Natural killer cell treated with Interleukin-12 subunit alpha and Interleukin-12 subunit beta and Interleukin-15 and Interleukin-18, amount 100 ng/mL, for 72 hours (primary cell): Measurements from ENCODE around the gene CCDC178. TPM values are rescaled to one million over a fixed set of nuclear protein-coding genes. Genes with fewer than 3 reads are reported as not detected.
"Not testable (repeated sequence)": the region's sequence is repeated elsewhere in the genome, so short reads cannot be mapped to it uniquely, and the experiment has no call there.

Experiments used
- ATAC-seq, 2 donors: fragments of 150-1000 bp; cut with Tn5 transposase in 1 of 2; sonication (Bioruptor Pico), chemical (Tn5 transposase) in 1 of 2; 2 replicates each; pipeline ENCODE4 v1.10.0; 2021
- DNase-seq: peaks from one replicate; pipeline ENCODE4 v3.0.0; 2022; ENCODE audit warnings: low spot score
- H3K27ac Mint-ChIP-seq, 2 donors: 1 replicate in 1 of 2; 2 replicates in 1 of 2; pipeline ENCODE4 v1.8.0; 2022; ENCODE audit warnings: mixed read lengths in 2 of 2, mild to moderate bottlenecking in 1 of 2, moderate library complexity in 1 of 2
- H3K27me3 Mint-ChIP-seq, 2 donors: 1 replicate in 1 of 2; 2 replicates in 1 of 2; pipeline ENCODE4 v1.8.0; 2022; ENCODE audit warnings: mixed read lengths in 2 of 2
- H3K36me3 Mint-ChIP-seq: one replicate; pipeline ENCODE4 v1.8.0; 2022; ENCODE audit warnings: mixed read lengths
- H3K4me1 Mint-ChIP-seq, 2 donors: 1 replicate in 1 of 2; 2 replicates in 1 of 2; pipeline ENCODE4 v1.8.0; 2022; ENCODE audit warnings: low read depth in 2 of 2, mixed read lengths in 2 of 2, mild to moderate bottlenecking in 1 of 2
- H3K4me3 Mint-ChIP-seq: one replicate; pipeline ENCODE4 v1.8.0; 2022; ENCODE audit warnings: mixed read lengths
- H3K9me3 Mint-ChIP-seq: 2 replicates; pipeline ENCODE4 v1.8.0; 2022; ENCODE audit warnings: mixed read lengths
- total RNA-seq, 2 donors: library from RNA; stranded (reverse); gene quantifications; one replicate each; pipeline ENCODE4 v1.2.3, GENCODE V29; 2022

CCDC178 gene
- total RNA-seq, 2 donors from 2014 or later: not detected

DNA sequence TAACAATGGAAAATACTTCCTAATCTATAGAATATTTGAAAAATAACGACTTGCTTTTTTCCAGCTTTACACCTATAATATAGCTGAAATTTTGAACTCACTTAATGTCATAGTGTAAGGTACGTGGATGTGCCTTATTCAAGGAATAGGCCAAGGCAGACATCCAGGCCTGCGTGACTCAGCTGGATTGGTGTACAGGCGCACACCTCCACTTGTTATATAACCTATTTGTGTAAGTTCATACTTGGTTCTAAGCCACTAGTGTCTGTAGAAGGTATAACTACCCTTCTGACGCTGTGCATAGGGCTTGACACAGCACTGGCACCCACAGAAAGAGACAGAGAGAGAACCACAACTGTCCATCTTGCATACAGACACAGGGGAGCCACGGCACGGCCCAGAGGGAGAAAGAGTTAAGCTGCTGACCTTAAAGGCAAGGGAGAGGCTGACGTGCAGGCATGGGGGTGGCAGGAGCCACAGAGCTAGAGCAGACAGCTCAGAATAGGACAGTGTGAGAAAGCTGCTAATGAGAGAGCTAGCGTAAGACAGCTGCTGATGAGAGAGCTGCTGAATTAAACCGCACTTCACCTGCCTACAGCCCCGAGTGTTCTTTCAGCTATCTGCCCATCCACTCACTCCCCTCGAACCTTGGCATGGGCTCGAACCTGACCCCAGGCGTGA is 16.1 kb downstream of the CCDC178 start:
- no peak for DNase-seq
- no peaks in the 10 kb centered on the region for H3K36me3 Mint-ChIP-seq
- no peaks in the 10 kb centered on the region for H3K4me1 Mint-ChIP-seq
- H3K9me3 Mint-ChIP-seq: peaks cover 14% of the 10 kb centered on the region
- H3K4me3 Mint-ChIP-seq: no peak overlapping the region
- H3K27me3 Mint-ChIP-seq: no peaks in the 10 kb centered on the region
- no peak overlapping the region for H3K27ac Mint-ChIP-seq
- no peak for ATAC-seq

- Mint-ChIP-seq H3K27ac (no peak overlapping the region), H3K4me1 (no peaks in the 10 kb centered on the region), H3K36me3 (no peaks in the 10 kb centered on the region), H3K27me3 (no peaks in the 10 kb centered on the region), H3K9me3 (peaks cover 13% of the 10 kb centered on the region), H3K4me3 (no peak overlapping the region)
- no peak for ATAC-seq
- DNase-seq: no peak
These were observed 19.3 kb downstream of the CCDC178 start for GRCh38 chr18:33421225-33421624.

GRCh38 chr18:33404244-33404873 is 36.2 kb downstream of the CCDC178 start:
- Mint-ChIP-seq H3K9me3 (peaks cover 4% of the 10 kb centered on the region), H3K36me3 (no peaks in the 10 kb centered on the region), H3K27ac (no peak overlapping the region), H3K27me3 (no peaks in the 10 kb centered on the region), H3K4me3 (no peak overlapping the region), H3K4me1 (no peaks in the 10 kb centered on the region)
- DNase-seq: no peak
- no peak for ATAC-seq

- H3K27ac Mint-ChIP-seq, H3K4me3 Mint-ChIP-seq, DNase-seq, H3K9me3 Mint-ChIP-seq, ATAC-seq, H3K36me3 Mint-ChIP-seq, H3K4me1 Mint-ChIP-seq, H3K27me3 Mint-ChIP-seq: not testable (repeated sequence)
These were observed 41.6 kb downstream of the CCDC178 start for GRCh38 chr18:33398939-33399338.

GRCh38 chr18:33375829-33376228 is 64.7 kb downstream of the CCDC178 start:
- Mint-ChIP-seq H3K27ac (no peak overlapping the region), H3K27me3 (no peaks in the 10 kb centered on the region), H3K4me1 (no peaks in the 10 kb centered on the region), H3K9me3 (peaks cover 14% of the 10 kb centered on the region), H3K4me3 (no peak overlapping the region), H3K36me3 (peaks cover 6% of the 10 kb centered on the region)
- DNase-seq (no peak), ATAC-seq (no peak)

DNA sequence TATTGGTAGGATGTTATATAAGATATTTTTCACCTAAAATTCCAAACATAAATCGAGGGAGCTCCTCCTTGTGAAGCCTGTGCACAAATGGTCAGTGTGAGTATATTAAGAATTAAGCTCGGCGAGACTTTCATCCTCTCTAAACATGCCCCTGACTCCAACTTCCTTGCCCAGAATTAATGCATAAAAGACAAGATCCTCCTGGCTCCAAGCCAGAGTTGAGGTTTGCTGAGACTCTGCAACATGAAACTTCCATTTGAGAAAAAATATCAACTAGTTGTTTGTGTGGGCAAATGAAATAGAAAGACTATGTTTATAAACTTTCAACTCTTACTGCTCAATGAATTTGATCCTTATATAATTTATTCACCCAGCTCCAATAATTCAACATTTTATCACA is 68.1 kb downstream of the CCDC178 start:
- DNase-seq: no peak
- Mint-ChIP-seq H3K4me3 (no peak overlapping the region), H3K27me3 (no peaks in the 10 kb centered on the region), H3K4me1 (no peaks in the 10 kb centered on the region), H3K9me3 (peaks cover 14% of the 10 kb centered on the region), H3K27ac (no peak overlapping the region), H3K36me3 (peaks cover 4% of the 10 kb centered on the region)
- ATAC-seq: no peak

- DNase-seq (no peak), ATAC-seq (no peak)
- no peaks in the 10 kb centered on the region for H3K4me1 Mint-ChIP-seq
- peaks cover 11% of the 10 kb centered on the region for H3K9me3 Mint-ChIP-seq
- no peaks in the 10 kb centered on the region for H3K27me3 Mint-ChIP-seq
- no peaks in the 10 kb centered on the region for H3K36me3 Mint-ChIP-seq
- no peak overlapping the region for H3K4me3 Mint-ChIP-seq
- H3K27ac Mint-ChIP-seq: no peak overlapping the region
These were observed 70.6 kb downstream of the CCDC178 start for GRCh38 chr18:33369711-33370449.

GRCh38 chr18:33356735-33357134 is 83.8 kb downstream of the CCDC178 start:
- DNase-seq: no peak
- Mint-ChIP-seq H3K27ac (no peak overlapping the region), H3K9me3 (peaks cover 22% of the 10 kb centered on the region), H3K27me3 (no peaks in the 10 kb centered on the region), H3K4me1 (no peaks in the 10 kb centered on the region), H3K4me3 (no peak overlapping the region), H3K36me3 (no peaks in the 10 kb centered on the region)
- ATAC-seq: no peak

- no peaks in the 10 kb centered on the region for H3K36me3 Mint-ChIP-seq
- no peaks in the 10 kb centered on the region for H3K27me3 Mint-ChIP-seq
- ATAC-seq: no peak
- H3K4me1 Mint-ChIP-seq: no peaks in the 10 kb centered on the region
- peaks cover 22% of the 10 kb centered on the region for H3K9me3 Mint-ChIP-seq
- no peak overlapping the region for H3K27ac Mint-ChIP-seq
- H3K4me3 Mint-ChIP-seq: no peak overlapping the region
- DNase-seq: no peak
These were observed 84.8 kb downstream of the CCDC178 start for GRCh38 chr18:33355756-33356155.

GRCh38 chr18:33355263-33355662 is 85.3 kb downstream of the CCDC178 start:
- no peaks in the 10 kb centered on the region for H3K27me3 Mint-ChIP-seq
- no peak for ATAC-seq

GRCh38 chr18:33350256-33350655 is 90.3 kb downstream of the CCDC178 start:
- Mint-ChIP-seq H3K9me3 (peaks cover 14% of the 10 kb centered on the region), H3K36me3 (no peaks in the 10 kb centered on the region), H3K27ac (no peak overlapping the region), H3K4me3 (no peak overlapping the region), H3K4me1 (no peaks in the 10 kb centered on the region), H3K27me3 (no peaks in the 10 kb centered on the region)
- DNase-seq (no peak), ATAC-seq (no peak)

More at GRCh38 chr18:33355263-33355662, 85.3 kb downstream of the CCDC178 start:
- Mint-ChIP-seq H3K9me3 (peaks cover 22% of the 10 kb centered on the region), H3K4me3 (no peak overlapping the region), H3K36me3 (no peaks in the 10 kb centered on the region), H3K27ac (no peak overlapping the region), H3K4me1 (no peaks in the 10 kb centered on the region)
- DNase-seq: no peak

DNA sequence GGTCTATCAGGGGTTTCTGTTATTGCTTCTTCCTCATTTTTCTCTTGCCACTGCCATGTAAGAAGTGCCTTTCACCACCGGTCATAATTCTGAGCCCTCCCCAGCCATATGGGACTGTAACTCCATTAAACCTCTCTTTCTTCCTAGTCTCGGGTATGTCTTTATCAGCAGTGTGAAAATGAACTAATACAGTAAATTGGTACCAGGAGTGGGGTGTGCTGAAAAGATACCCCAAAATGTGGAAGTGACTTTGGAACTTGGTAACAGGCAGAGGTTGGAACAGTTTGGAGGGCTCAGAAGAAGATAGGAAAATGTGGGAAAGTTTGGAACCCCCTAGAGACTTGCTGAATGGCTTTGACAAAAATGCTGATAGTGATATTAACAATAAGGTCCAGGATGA is 100.8 kb downstream of the CCDC178 start:
- H3K4me3 Mint-ChIP-seq, H3K36me3 Mint-ChIP-seq, H3K27me3 Mint-ChIP-seq, H3K4me1 Mint-ChIP-seq, H3K27ac Mint-ChIP-seq, ATAC-seq, DNase-seq: not testable (repeated sequence)
- H3K9me3 Mint-ChIP-seq: peaks cover 16% of the 10 kb centered on the region

GRCh38 chr18:33334781-33335180 is 105.7 kb downstream of the CCDC178 start:
- Mint-ChIP-seq H3K36me3 (peaks cover 8% of the 10 kb centered on the region), H3K9me3 (peaks cover 17% of the 10 kb centered on the region), H3K27ac (no peak overlapping the region), H3K4me3 (no peak overlapping the region), H3K4me1 (no peaks in the 10 kb centered on the region), H3K27me3 (no peaks in the 10 kb centered on the region)
- no peak for DNase-seq
- ATAC-seq: no peak

GRCh38 chr18:33330711-33331110 is 109.8 kb downstream of the CCDC178 start:
- Mint-ChIP-seq H3K27ac (no peak overlapping the region), H3K36me3 (peaks cover 5% of the 10 kb centered on the region), H3K4me1 (no peaks in the 10 kb centered on the region), H3K27me3 (no peaks in the 10 kb centered on the region), H3K4me3 (no peak overlapping the region), H3K9me3 (peaks cover 10% of the 10 kb centered on the region)
- DNase-seq (no peak), ATAC-seq (no peak)
